Measurements from ENCODE around the gene EZH2. TPM values are rescaled to one million over a fixed set of nuclear protein-coding genes. Genes with fewer than 3 reads are reported as not detected.

The EZH2 gene
- polyA plus RNA-seq, 2 donors = 11.0 to 11.7 TPM

DNA sequence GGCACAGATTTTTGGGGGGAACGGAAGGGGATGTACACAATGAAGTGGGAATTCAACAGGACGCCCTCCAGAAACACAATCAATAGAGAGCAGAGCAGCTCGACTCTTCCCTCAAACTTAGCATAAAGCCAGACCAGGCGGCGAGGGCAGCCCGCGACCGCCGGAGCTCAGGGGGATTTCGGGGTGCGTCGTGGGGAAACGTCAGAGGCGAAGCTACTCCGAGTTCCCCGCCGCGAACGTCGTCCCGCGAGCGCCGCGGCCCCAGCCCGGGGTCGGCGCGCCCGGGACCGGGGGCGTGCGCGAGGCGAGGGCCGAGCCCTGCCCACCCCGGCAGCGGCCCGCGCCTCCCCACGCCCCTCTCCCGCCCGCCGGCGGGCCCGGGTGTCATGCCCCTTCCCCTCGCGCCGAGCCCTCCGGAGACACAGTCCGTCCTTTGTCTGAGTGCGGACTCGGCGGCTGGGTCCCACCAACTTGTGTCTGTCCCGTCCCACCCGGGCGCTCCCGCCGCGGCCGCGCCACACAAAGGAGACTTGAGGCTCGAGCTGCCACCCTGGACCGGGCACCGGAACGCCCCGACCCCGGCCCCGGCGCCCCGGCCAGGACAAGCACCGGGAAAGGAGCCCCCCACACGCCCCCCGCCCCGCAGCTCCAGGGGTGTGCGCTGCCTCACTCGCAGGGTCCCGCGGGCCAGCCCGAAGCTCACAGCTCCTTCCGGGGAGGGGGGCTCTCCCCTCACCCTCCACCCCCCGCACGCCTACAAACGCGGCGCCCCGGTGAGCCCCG lies 634 bp downstream of the EZH2 start:
- Histone ChIP-seq H3K27ac (ENCODE audit: low read depth in 2 of 2, low read length in 1 of 2) (peak overlapping the region; percentile 85 to 98), H3K4me1 (ENCODE audit: control insufficient read depth in 2 of 2, insufficient read depth in 2 of 2, low read length in 1 of 2) (peaks cover 0 to 3% of the 10 kb centered on the region in 2 donors), H3K9me3 (ENCODE audit: control insufficient read depth in 2 of 2, insufficient read depth in 1 of 2, low read depth in 1 of 2, low read length in 1 of 2) (no peaks in the 10 kb centered on the region), H3K27me3 (ENCODE audit: control insufficient read depth in 1 of 2, insufficient read depth in 2 of 2, low read length in 2 of 2) (no peaks in the 10 kb centered on the region), H3K36me3 (ENCODE audit: control insufficient read depth in 2 of 2, insufficient read depth in 2 of 2, low read length in 1 of 2) (no peaks in the 10 kb centered on the region), H3K4me3 (ENCODE audit: low read depth in 1 of 2, low read length in 2 of 2) (peak overlapping the region; percentile 79 to 98)
- WGBS, 2 donors = 0 to 1% methylated on average over 54 to 88 of the region's 88 CpGs

DNA sequence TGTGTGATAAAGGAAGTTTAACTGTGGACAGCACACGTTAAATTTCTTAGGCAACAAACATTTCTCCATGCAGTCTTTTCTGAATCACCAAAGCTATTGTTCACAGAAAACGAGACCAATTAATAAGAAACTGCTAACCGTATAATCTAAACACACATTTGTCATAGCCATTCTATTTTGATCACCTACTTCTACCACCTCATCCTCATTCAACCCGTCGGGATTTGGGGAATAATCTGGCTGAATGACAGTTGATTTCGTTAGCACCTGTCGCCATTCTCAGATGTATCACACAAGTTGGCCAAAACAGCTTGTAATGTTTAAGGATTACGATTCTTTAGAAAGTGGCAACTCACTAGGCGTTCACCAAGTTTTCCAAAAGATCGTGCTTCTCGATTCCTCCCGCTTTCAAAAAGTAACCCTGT lies 1.2 kb downstream of the EZH2 start:
- Histone ChIP-seq H3K27ac (ENCODE audit: low read depth in 2 of 2, low read length in 1 of 2) (peak overlapping the region; percentile 85 to 98), H3K27me3 (ENCODE audit: control insufficient read depth in 1 of 2, insufficient read depth in 2 of 2, low read length in 2 of 2) (no peaks in the 10 kb centered on the region), H3K36me3 (ENCODE audit: control insufficient read depth in 2 of 2, insufficient read depth in 2 of 2, low read length in 1 of 2) (no peaks in the 10 kb centered on the region), H3K4me3 (ENCODE audit: low read depth in 1 of 2, low read length in 2 of 2) (peak overlapping the region; percentile 79 to 98), H3K9me3 (ENCODE audit: control insufficient read depth in 2 of 2, insufficient read depth in 1 of 2, low read depth in 1 of 2, low read length in 1 of 2) (no peaks in the 10 kb centered on the region), H3K4me1 (ENCODE audit: control insufficient read depth in 2 of 2, insufficient read depth in 2 of 2, low read length in 1 of 2) (peaks cover 0 to 3% of the 10 kb centered on the region in 2 donors)
- 1% methylated on average over 12 of the region's 12 CpGs for WGBS, 2 donors

DNA sequence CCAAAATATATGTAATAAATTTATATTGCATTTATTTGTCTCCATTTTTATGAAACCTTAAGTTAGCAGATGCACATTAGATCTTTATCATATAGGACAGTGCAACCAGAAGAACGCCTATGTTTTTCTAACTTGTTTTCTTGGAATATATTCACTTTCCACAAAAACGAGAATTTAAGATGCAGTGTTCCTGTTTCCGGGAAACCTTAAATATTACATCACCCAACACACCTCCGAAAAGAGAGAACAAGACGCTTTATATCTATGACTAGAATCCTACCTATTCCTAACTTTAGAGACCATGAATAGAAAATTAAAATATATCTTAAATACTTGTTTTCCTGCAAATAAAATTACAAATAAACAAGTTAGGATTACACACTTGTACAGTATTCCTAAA lies 1.9 kb downstream of the EZH2 start:
- no peaks in the 10 kb centered on the region for H3K36me3 ChIP-seq (ENCODE audit: control insufficient read depth in 2 of 2, insufficient read depth in 2 of 2, low read length in 1 of 2)
- H3K27ac ChIP-seq (ENCODE audit: low read depth in 2 of 2, low read length in 1 of 2) = no peak overlapping the region
- H3K27me3 ChIP-seq (ENCODE audit: control insufficient read depth in 1 of 2, insufficient read depth in 2 of 2, low read length in 2 of 2) = no peaks in the 10 kb centered on the region
- no peak overlapping the region for H3K4me3 ChIP-seq (ENCODE audit: low read depth in 1 of 2, low read length in 2 of 2)
- peaks cover 0 to 3% of the 10 kb centered on the region in 2 donors for H3K4me1 ChIP-seq (ENCODE audit: control insufficient read depth in 2 of 2, insufficient read depth in 2 of 2, low read length in 1 of 2)
- H3K9me3 ChIP-seq (ENCODE audit: control insufficient read depth in 2 of 2, insufficient read depth in 1 of 2, low read depth in 1 of 2, low read length in 1 of 2) = no peaks in the 10 kb centered on the region
- 35 to 36% methylated on average over 5 of the region's 5 CpGs for WGBS, 2 donors

DNA sequence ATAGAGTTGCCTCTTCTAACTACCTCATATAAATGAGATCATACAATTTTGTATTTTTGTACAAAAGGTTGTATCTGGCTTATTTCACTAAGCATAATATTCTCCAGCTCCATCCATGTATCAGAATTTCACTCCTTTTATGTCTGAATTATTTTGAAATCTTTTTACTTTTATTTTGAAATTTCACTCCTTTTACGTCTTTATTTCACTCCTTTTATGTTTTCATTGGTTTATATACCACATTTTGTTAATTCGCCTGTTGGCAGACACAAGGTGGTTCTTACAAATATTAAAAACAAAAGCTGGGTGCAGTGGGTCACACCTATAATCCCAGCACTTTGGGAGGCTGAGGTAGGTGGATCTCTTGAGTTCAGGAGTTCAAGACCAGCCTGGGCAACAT lies 5.8 kb downstream of the EZH2 start:
- WGBS, 2 donors = 89 to 94% methylated on average over 2 of the region's 2 CpGs

DNA sequence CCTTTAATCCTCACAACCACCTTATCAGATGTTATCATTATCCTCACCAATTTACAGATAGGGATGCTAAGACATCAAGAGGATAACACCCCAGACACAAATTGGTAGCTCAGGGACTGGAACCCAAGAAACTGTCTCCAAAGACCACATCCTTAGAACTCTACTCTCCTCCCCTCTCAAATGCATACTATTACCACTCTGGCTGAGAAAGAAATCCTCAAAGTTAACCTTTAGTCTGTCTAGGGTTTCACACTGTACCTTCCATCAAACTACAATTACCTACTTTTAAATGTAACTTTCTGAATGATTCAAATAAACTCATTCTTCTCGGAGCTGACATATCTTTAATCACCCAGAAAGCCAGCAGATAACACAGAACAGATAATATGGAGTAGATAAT lies 6.6 kb downstream of the EZH2 start:
- Histone ChIP-seq H3K9me3 (ENCODE audit: control insufficient read depth in 2 of 2, insufficient read depth in 1 of 2, low read depth in 1 of 2, low read length in 1 of 2) (no peaks in the 10 kb centered on the region), H3K27me3 (ENCODE audit: control insufficient read depth in 1 of 2, insufficient read depth in 2 of 2, low read length in 2 of 2) (no peaks in the 10 kb centered on the region), H3K4me3 (ENCODE audit: low read depth in 1 of 2, low read length in 2 of 2) (no peak overlapping the region), H3K36me3 (ENCODE audit: control insufficient read depth in 2 of 2, insufficient read depth in 2 of 2, low read length in 1 of 2) (no peaks in the 10 kb centered on the region), H3K27ac (ENCODE audit: low read depth in 2 of 2, low read length in 1 of 2) (no peak overlapping the region), H3K4me1 (ENCODE audit: control insufficient read depth in 2 of 2, insufficient read depth in 2 of 2, low read length in 1 of 2) (no peaks in the 10 kb centered on the region)
- 79 to 83% methylated on average over 1 of the region's 1 CpG for WGBS, 2 donors

More for the DNA sequence above, 5.8 kb downstream of the EZH2 start:
- Histone ChIP-seq H3K27me3 (ENCODE audit: control insufficient read depth in 1 of 2, insufficient read depth in 2 of 2, low read length in 2 of 2) (no peaks in the 10 kb centered on the region), H3K36me3 (ENCODE audit: control insufficient read depth in 2 of 2, insufficient read depth in 2 of 2, low read length in 1 of 2) (no peaks in the 10 kb centered on the region), H3K9me3 (ENCODE audit: control insufficient read depth in 2 of 2, insufficient read depth in 1 of 2, low read depth in 1 of 2, low read length in 1 of 2) (no peaks in the 10 kb centered on the region), H3K4me1 (ENCODE audit: control insufficient read depth in 2 of 2, insufficient read depth in 2 of 2, low read length in 1 of 2) (no peaks in the 10 kb centered on the region), H3K4me3 (ENCODE audit: low read depth in 1 of 2, low read length in 2 of 2) (no peak overlapping the region), H3K27ac (ENCODE audit: low read depth in 2 of 2, low read length in 1 of 2) (no peak overlapping the region)

DNA sequence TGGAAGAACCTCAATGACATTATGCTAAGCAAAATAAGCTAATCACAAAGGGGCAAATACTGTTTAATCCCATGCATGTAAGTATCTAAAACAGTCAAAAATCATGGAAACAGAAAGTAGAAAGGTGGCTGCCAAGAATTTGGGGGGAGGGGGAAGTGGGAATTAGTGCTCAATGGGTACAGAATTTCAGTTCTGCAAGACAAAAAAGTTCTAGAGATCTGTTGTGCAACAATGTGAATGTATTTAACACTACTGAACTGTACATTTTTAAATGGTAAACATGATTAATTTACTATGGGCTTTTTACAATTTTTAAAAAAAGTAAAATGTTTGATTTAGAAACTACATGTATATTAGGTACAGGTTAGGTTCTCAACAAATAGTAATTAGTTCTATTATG lies 11.9 kb downstream of the EZH2 start:
- Histone ChIP-seq H3K27ac (ENCODE audit: low read depth in 2 of 2, low read length in 1 of 2) (no peak overlapping the region), H3K9me3 (ENCODE audit: control insufficient read depth in 2 of 2, insufficient read depth in 1 of 2, low read depth in 1 of 2, low read length in 1 of 2) (no peaks in the 10 kb centered on the region), H3K4me1 (ENCODE audit: control insufficient read depth in 2 of 2, insufficient read depth in 2 of 2, low read length in 1 of 2) (no peaks in the 10 kb centered on the region), H3K4me3 (ENCODE audit: low read depth in 1 of 2, low read length in 2 of 2) (no peak overlapping the region), H3K36me3 (ENCODE audit: control insufficient read depth in 2 of 2, insufficient read depth in 2 of 2, low read length in 1 of 2) (no peaks in the 10 kb centered on the region), H3K27me3 (ENCODE audit: control insufficient read depth in 1 of 2, insufficient read depth in 2 of 2, low read length in 2 of 2) (no peaks in the 10 kb centered on the region)

DNA sequence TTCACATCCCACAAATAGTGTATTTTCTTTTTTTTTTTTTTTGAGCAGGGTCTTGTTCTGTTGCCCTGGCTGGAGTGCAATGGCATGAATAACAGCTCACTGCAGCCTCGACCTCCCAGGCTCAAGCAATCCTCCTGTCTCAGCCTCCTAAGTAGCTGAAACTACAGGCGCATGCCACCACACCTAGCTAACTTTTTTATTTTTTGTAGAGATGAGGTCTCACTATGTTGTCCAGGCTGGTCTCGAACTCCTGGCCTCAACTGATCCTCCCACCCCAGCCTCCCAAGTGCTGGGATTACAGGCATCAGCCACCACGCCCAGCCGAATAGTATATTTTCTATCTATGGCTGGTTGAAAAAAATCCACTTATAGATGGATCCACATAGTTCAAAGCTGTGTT lies 12.5 kb downstream of the EZH2 start:
- Histone ChIP-seq H3K36me3 (ENCODE audit: control insufficient read depth in 2 of 2, insufficient read depth in 2 of 2, low read length in 1 of 2) (no peaks in the 10 kb centered on the region), H3K9me3 (ENCODE audit: control insufficient read depth in 2 of 2, insufficient read depth in 1 of 2, low read depth in 1 of 2, low read length in 1 of 2) (no peaks in the 10 kb centered on the region), H3K27me3 (ENCODE audit: control insufficient read depth in 1 of 2, insufficient read depth in 2 of 2, low read length in 2 of 2) (no peaks in the 10 kb centered on the region), H3K27ac (ENCODE audit: low read depth in 2 of 2, low read length in 1 of 2) (no peak overlapping the region), H3K4me1 (ENCODE audit: control insufficient read depth in 2 of 2, insufficient read depth in 2 of 2, low read length in 1 of 2) (no peaks in the 10 kb centered on the region), H3K4me3 (ENCODE audit: low read depth in 1 of 2, low read length in 2 of 2) (no peak overlapping the region)
- WGBS, 2 donors = 89 to 98% methylated on average over 5 of the region's 5 CpGs

GRCh38 chr7:148871030-148871429 lies 13.1 kb downstream of the EZH2 start:
- H3K36me3 ChIP-seq (ENCODE audit: control insufficient read depth in 2 of 2, insufficient read depth in 2 of 2, low read length in 1 of 2) = no peaks in the 10 kb centered on the region
- H3K27me3 ChIP-seq (ENCODE audit: control insufficient read depth in 1 of 2, insufficient read depth in 2 of 2, low read length in 2 of 2) = no peaks in the 10 kb centered on the region
- H3K9me3 ChIP-seq (ENCODE audit: control insufficient read depth in 2 of 2, insufficient read depth in 1 of 2, low read depth in 1 of 2, low read length in 1 of 2) = no peaks in the 10 kb centered on the region
- H3K27ac ChIP-seq (ENCODE audit: low read depth in 2 of 2, low read length in 1 of 2) = no peak overlapping the region
- no peak overlapping the region for H3K4me3 ChIP-seq (ENCODE audit: low read depth in 1 of 2, low read length in 2 of 2)
- no peaks in the 10 kb centered on the region for H3K4me1 ChIP-seq (ENCODE audit: control insufficient read depth in 2 of 2, insufficient read depth in 2 of 2, low read length in 1 of 2)
- WGBS, 2 donors = 88% methylated on average over 3 of the region's 3 CpGs

DNA sequence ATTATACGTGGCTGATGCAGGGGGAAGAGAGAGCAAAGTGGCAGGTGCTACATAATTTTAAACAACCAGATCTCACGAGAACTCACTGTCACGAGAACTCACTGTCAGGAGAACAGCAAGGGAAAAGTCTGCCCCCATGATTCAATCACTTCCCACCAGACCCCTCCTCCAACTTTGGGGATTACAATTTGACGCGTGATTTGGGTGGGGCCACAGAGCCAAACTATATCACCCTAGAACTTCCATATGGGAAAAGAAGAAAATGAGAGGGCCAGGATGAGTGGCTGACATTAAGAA lies 15.8 kb downstream of the EZH2 start:
- no peaks in the 10 kb centered on the region for H3K27me3 ChIP-seq (ENCODE audit: control insufficient read depth in 1 of 2, insufficient read depth in 2 of 2, low read length in 2 of 2)
- no peaks in the 10 kb centered on the region for H3K36me3 ChIP-seq (ENCODE audit: control insufficient read depth in 2 of 2, insufficient read depth in 2 of 2, low read length in 1 of 2)
- H3K4me3 ChIP-seq (ENCODE audit: low read depth in 1 of 2, low read length in 2 of 2) = no peak overlapping the region
- H3K4me1 ChIP-seq (ENCODE audit: control insufficient read depth in 2 of 2, insufficient read depth in 2 of 2, low read length in 1 of 2) = no peaks in the 10 kb centered on the region
- H3K27ac ChIP-seq (ENCODE audit: low read depth in 2 of 2, low read length in 1 of 2) = no peak overlapping the region
- H3K9me3 ChIP-seq (ENCODE audit: control insufficient read depth in 2 of 2, insufficient read depth in 1 of 2, low read depth in 1 of 2, low read length in 1 of 2) = no peaks in the 10 kb centered on the region
- 65 to 66% methylated on average over 5 of the region's 5 CpGs for WGBS, 2 donors

- Histone ChIP-seq H3K4me1 (ENCODE audit: control insufficient read depth in 2 of 2, insufficient read depth in 2 of 2, low read length in 1 of 2) (no peaks in the 10 kb centered on the region), H3K4me3 (ENCODE audit: low read depth in 1 of 2, low read length in 2 of 2) (no peak overlapping the region), H3K9me3 (ENCODE audit: control insufficient read depth in 2 of 2, insufficient read depth in 1 of 2, low read depth in 1 of 2, low read length in 1 of 2) (no peaks in the 10 kb centered on the region), H3K27me3 (ENCODE audit: control insufficient read depth in 1 of 2, insufficient read depth in 2 of 2, low read length in 2 of 2) (no peaks in the 10 kb centered on the region), H3K27ac (ENCODE audit: low read depth in 2 of 2, low read length in 1 of 2) (no peak overlapping the region), H3K36me3 (ENCODE audit: control insufficient read depth in 2 of 2, insufficient read depth in 2 of 2, low read length in 1 of 2) (no peaks in the 10 kb centered on the region)
- WGBS, 2 donors = 82 to 94% methylated on average over 3 of the region's 3 CpGs
Measured at GRCh38 chr7:148867596-148868377, 16.3 kb downstream of the EZH2 start.

Data from esophagus (tissue), 2 donors.